DND-41 (cell line): ENCODE measurements around the gene UBASH3B.
"Not testable (repeated sequence)": the region's sequence is repeated elsewhere in the genome, so short reads cannot be mapped to it uniquely, and the experiment has no call there.

ENCODE experiments used
- CTCF ChIP-seq: IDR thresholded peaks from 2 replicates; pipeline ENCODE4 v1.5.1; 2012; ENCODE audit warnings: borderline replicate concordance, low read length, moderate library complexity, mild to moderate bottlenecking; ENCODE audit not compliant: poor library complexity, severe bottlenecking; ENCODE audit errors: extremely low read depth
- EZH2 ChIP-seq: IDR thresholded peaks from 3 replicates; pipeline ENCODE4 v1.6.1; 2012; ENCODE audit warnings: borderline replicate concordance, low read depth, mild to moderate bottlenecking, moderate library complexity, low read length, inconsistent platforms; ENCODE audit not compliant: severe bottlenecking

- not testable (repeated sequence) for TF ChIP-seq EZH2, CTCF
Observed at GRCh38 chr11:122607162-122607561, 48.4 kb upstream of the UBASH3B start.
